HG02840 (cell line): Measurements from ENCODE around the gene SAA4.
"Not testable (repeated sequence)": the region's sequence is repeated elsewhere in the genome, so short reads cannot be mapped to it uniquely, and the experiment has no call there.

Source experiments
- ATAC-seq: cut with Tn5 transposase; IDR thresholded peaks from one replicate; pipeline ENCODE4 v1.9.1; 2021; ENCODE audit warnings: mild to moderate bottlenecking, moderate library complexity, moderate number of reproducible peaks; ENCODE audit not compliant: unreplicated experiment, low FRiP score

Gene SAA4

DNA sequence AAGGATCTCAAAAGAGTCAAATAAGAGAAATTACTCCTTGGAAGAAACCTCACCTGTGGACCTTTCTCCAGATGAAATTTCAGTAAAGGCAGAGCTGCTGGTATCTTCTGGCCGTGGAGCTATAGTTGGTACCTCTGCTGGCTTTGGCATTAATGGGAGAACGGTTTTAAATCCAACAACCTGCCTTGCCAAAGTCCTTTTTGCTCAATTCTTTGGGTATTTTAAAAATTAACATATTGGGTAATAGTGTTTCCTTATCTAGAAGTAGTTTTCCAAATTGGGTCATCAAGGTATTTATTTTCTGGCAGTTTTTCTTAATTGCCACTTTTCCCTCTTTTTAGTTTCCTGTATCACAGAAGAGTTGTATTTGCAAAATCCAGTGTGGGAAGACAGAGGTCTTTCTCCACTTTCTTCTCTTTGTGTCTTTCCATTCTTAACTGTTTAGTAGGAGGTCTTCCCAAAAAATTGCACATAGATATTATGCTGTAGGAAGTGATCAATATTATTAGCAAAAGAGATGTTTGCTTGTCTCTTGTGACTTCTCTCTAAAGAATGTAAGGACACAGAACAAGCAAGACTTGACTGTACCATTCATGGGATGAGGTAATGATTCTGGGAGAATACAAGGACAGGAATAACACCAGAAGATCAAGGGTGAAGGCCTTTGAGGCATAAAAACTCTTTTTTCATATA lies at the start of gene SAA4:
Gene SAA4 (minus strand): TSS at position 139 of the 693 bp plus-strand sequence. CDS start 876 bp downstream, outside the sequence.
- ATAC-seq: no peak

- no peak for ATAC-seq
Measured at GRCh38 chr11:18285841-18286240, 49.2 kb upstream of the SAA4 start.

DNA sequence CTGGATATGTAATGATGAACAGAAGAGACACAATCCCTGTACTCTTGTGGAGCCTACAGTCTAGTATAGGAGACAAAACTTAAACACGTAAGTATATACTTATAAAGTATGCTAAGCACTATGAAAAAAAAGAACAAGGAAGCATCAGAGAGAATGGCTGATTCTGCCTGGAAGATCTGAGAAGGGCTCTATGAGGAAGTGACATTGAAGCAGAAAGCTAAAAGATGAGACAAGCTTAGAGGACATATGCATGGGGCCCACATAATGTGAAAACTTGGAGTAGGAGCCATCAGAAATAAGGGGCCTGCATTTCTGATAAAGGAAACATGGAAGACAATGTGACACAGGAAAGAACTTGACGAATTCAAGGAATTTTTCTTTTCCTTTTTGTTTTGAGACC lies 46.0 kb upstream of the SAA4 start:
- no peak for ATAC-seq

DNA sequence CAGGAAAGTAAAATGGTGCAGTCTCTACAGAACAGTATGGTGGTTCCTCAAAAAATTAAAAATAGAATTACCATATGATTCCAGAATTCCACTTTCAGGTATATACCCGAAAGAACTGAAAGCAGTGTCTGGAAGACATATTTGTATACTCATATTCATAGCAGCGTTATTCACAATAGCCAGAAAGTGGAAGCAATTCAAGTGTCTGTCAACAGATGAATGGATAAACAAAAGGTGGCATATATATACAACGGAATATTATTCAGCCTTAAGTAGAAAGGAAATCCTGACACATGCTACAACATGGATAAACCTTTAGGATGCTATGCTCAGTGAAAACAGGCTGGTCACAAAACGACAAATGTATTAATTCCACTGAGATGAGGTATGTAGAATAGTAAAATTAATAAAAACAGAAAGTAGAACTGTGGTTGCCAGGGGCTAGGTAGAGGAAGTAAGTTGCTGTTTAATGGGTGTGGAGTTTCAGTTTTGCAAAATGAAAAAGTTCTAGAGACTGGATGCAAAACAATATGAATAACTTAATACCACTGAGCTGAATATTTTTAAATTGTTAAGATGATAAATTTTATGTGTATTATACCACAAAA lies 43.9 kb upstream of the SAA4 start:
- peak; percentile 81 for ATAC-seq

DNA sequence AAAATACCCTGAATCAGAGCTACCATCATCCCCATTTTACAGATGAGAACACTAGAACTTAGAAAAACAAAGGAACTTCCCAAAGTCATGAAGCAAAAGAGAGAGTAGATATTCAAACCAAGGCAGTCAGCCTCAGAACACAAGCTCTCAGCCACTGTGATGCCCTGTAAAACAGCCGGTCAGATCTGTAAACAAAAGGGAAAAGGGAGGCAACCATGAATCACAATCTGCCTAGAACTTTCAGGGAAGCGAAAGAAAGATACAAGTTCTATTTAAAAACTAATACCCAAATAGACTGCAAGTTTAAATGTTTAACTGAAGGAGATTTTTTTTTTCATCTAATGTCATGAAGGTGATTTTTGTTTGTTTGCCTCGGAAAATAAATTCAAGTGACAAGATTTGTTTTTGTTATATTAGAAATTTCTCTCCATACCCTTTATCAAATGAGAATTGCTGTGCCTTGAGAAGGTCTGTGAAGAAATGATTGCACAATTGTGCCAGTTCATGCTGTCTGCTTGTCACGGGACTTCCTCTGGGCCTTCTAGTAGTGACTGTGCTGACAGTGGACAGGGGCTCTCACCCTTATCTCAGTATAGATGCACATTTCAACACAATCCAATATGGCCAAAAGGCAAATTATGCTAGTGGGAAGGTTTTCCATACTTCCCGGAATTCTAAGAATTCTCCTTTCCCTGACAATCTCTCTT lies 41.1 kb upstream of the SAA4 start:
- no peak for ATAC-seq

- no peak for ATAC-seq
Measured at GRCh38 chr11:18271206-18271605, 34.6 kb upstream of the SAA4 start.

- ATAC-seq: no peak
Measured at GRCh38 chr11:18270102-18270501, 33.5 kb upstream of the SAA4 start.

DNA sequence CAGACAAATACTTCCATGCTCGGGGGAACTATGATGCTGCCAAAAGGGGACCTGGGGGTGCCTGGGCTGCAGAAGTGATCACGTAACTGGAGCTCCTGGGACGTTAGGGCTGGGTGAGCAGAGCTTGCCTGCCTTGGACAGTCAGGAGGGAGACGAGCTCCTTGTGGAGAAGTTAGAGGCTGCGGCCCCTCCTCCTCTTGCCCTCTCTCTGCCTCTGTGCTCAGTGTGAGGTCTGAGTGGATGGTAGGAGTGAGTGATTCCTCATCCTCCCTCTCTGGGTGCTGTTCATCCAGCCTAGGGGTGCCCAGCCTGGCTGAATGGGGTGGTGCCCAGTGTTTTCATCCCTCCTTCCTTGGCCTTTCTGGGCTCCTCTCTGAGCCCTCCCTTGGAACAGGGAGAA lies 32.6 kb upstream of the SAA4 start:
- not testable (repeated sequence) for ATAC-seq

- not testable (repeated sequence) for ATAC-seq
Measured at GRCh38 chr11:18267335-18268133, 30.9 kb upstream of the SAA4 start.

DNA sequence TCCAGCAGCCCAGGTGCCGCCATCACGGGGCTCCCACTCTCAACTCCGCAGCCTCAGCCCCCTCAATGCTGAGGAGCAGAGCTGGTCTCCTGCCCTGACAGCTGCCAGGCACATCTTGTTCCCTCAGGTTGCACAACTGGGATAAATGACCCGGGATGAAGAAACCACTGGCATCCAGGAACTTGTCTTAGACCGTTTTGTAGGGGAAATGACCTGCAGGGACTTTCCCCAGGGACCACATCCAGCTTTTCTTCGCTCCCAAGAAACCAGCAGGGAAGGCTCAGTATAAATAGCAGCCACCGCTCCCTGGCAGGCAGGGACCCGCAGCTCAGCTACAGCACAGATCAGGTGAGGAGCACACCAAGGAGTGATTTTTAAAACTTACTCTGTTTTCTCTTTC lies 29.3 kb upstream of the SAA4 start, which contains the start of gene SAA1:
Gene SAA1 (plus strand): TSS at position 316 of the 400 bp plus-strand sequence. CDS start 624 bp downstream, outside the sequence.
- no peak for ATAC-seq

DNA sequence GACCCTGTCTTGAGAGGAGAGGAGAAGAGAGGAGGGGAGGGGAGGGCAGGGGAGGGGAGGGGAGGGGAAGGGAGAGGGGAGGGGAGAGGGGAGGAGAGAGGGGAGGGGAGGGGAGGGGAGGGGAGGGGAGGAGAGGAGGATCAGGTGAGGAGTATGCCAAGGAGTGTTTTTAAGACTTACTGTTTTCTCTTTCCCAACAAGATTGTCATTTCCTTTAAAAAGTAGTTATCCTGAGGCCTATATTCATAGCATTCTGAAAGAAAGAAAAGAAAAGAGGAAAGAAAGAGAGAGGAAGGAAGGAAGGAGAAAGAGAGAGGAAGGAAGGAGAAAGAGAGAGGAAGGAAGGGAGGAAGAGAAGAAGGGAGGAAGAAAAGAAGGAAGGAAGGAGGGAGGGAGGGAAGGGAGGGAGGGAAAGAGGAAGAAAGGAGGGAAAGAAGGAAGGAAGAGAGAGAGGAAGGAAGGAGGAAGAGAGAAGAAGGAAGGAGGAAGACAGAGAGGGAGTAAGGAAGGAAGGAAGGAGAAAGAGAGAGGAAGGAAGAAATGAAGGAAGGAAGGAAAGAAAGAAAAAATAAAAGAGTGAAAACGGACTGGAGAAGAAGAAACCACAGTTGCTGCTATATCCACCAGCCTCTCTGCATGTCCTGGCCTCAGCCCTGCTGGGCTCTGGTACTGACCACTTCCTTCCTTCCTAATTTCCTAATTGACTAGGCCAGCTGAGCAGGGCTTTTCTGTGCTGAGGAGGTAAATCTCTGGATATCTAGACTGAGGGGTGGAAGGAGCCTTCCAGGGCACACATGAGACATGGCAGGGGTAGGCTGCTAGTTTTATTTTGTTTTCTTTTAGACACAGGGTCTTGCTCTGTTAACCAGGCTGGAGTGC lies 28.3 kb upstream of the SAA4 start:
- ATAC-seq: no peak

DNA sequence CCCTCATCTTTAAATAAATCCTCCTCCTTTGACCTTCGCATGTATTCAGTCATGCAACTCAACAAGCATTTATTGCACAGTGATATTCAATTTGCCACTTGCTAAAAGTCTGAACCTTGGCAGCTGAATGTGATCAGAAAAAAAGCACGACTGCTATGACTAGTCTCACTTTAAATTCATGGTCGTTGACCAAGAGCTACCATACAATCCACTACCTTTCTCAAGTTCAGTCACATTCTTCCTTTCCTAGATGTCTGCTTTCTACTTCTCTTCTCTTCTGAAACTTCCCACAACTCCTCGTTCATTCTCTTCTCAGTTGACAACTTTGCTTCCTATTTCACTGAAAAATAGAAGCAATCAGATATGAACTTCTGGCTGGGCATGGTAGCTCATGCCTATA lies 27.4 kb upstream of the SAA4 start:
- no peak for ATAC-seq

GRCh38 chr11:18262681-18263350 lies 26.2 kb upstream of the SAA4 start:
- ATAC-seq: not testable (repeated sequence)

DNA sequence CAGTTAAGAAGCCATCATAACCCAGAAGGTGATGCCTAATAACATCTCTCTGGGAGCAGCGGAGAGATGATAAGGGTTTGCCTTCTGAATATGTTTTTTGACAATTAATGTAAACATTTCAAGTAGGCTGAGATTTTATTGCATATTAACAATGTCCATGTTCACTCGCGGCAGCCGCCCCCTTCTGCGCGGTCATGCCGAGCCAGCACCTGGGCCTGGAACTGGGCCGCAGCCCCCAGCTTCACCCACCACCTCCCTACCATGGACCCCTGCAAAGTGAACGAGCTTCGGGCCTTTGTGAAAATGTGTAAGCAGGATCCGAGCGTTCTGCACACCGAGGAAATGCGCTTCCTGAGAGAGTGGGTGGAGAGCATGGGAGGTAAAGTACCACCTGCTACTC lies 25.1 kb upstream of the SAA4 start:
- no peak for ATAC-seq

DNA sequence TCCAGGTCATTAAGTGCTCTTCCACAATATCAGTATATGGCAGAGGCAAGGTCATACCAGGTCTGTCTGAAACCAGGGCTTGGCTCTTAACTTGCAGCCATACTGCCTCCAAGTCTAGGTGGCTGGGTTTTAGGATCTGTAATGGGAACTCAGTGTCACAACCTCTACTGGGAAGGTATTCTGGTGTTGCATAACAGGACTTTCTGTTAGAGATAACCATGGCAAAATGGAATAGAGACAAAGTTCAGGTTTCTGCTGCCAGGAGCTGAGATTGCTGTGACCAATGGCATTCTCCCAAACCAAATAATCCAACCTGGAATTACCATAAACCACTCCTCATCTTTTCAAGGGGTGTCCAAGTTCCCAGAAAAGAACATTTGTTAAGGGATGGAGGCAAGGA lies 22.7 kb upstream of the SAA4 start:
- no peak for ATAC-seq

GRCh38 chr11:18254781-18255361 lies 18.3 kb upstream of the SAA4 start:
- no peak for ATAC-seq

DNA sequence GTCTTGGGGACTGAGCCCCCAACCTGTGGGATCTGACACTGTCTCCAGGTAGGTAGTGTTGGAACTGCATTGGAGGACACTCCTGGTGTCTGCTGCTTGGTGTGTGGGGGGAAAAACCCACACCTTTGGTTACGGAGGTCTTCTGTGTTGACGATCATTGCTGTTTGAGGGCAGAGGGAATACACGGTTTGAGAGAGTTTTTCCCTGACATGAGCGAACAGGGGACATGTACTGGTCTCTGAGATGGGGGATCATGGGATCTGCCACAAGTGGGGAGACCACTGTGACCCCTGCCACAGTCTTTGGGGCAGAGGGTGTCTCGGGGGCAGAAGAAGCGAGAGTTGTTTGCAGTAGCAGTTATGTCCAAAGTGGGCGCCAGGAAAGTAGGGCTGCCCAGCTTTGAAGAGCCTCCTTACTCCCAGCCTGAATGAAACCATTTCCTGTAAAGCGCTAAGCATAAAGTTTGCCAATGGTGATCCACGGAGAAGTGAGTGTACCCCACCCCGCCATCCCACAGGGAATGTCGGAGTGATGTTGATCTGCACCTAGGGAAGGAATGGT lies 17.3 kb upstream of the SAA4 start:
- ATAC-seq: no peak

DNA sequence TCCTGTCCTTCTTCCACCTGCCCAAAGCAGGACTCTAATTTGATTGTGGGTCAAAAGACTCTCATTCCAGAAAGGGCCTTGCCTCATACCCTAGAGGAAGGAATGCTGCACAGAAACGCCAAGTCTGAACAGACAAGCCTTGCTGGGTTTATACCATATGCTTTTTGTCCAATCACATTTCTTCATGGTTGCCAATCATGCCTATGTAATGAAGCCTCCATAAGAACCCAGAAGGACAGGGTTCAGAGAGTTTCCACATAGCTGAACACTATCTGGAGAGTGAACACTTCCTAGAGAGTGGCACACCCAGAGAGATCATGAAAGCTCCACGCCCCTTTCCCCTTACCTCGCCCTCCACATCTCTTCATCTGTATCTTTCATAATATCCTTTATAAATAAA lies 16.6 kb upstream of the SAA4 start:
- no peak for ATAC-seq

GRCh38 chr11:18248561-18248960 lies 12.0 kb upstream of the SAA4 start, which contains the start of gene SAA2:
SAA2 (minus strand) TSS chr11:18248668; CDS start chr11:18248011, 657 bp downstream.
- no peak for ATAC-seq
